ENCODE measurements around the gene TACSTD2.
"Not testable (repeated sequence)": the region's sequence is repeated elsewhere in the genome, so short reads cannot be mapped to it uniquely, and the experiment has no call there.

The TACSTD2 gene

GRCh38 chr1:58607391-58607790, 30.3 kb upstream of the TACSTD2 start:
- ChIA-PET CTCF (interaction anchor here (0.8 to 3.6 kb wide), 5 partner anchors 10 to 64 kb away, joined by 3 to 15 read pairs (median 4); no protein-coding TSS in a partner anchor), POLR2A (no interaction called here)
- DNase-seq (ENCODE audit: extremely low spot score), result no peak
- no peak for TF ChIP-seq CTCF (IDR thresholded peaks at IDR 0.05; ENCODE audit: control extremely low read depth, extremely low read depth, low read depth, missing control alignments)

GRCh38 chr1:58601921-58602320, 24.9 kb upstream of the TACSTD2 start:
- CTCF ChIA-PET; DNase-seq (ENCODE audit: extremely low spot score): not testable (repeated sequence)
- POLR2A ChIA-PET, result interaction anchor here (0.7 kb wide), 1 partner anchor 274 kb away, joined by 3 read pairs; no protein-coding TSS in a partner anchor

GRCh38 chr1:58597996-58598395, 20.9 kb upstream of the TACSTD2 start:
- POLR2A ChIA-PET, result no interaction called here
- DNase-seq (ENCODE audit: extremely low spot score), result no peak
- CTCF ChIA-PET, result interaction anchor here (1.1 to 1.7 kb wide), 2 partner anchors 14 to 54 kb away, joined by 3 to 4 read pairs; no protein-coding TSS in a partner anchor
- no peak for TF ChIP-seq CTCF (IDR thresholded peaks at IDR 0.05; ENCODE audit: control extremely low read depth, extremely low read depth, low read depth, missing control alignments)

GRCh38 chr1:58597076-58597475, 20.0 kb upstream of the TACSTD2 start:
- TF ChIP-seq CTCF (IDR thresholded peaks at IDR 0.05; ENCODE audit: control extremely low read depth, extremely low read depth, low read depth, missing control alignments), result no peak
- no peak for DNase-seq (ENCODE audit: extremely low spot score)
- ChIA-PET POLR2A (no interaction called here), CTCF (interaction anchor here (1.0 to 1.9 kb wide), 3 partner anchors 9 to 20 kb away, joined by 3 to 5 read pairs (median 4); no protein-coding TSS in a partner anchor)

GRCh38 chr1:58596631-58597052, 19.6 kb upstream of the TACSTD2 start:
- no peak for DNase-seq (ENCODE audit: extremely low spot score)
- no peak for TF ChIP-seq CTCF (IDR thresholded peaks at IDR 0.05; ENCODE audit: control extremely low read depth, extremely low read depth, low read depth, missing control alignments)
- CTCF ChIA-PET, result interaction anchor here (1.0 to 1.9 kb wide), 3 partner anchors 9 to 21 kb away, joined by 3 to 5 read pairs (median 4); no protein-coding TSS in a partner anchor
- POLR2A ChIA-PET, result no interaction called here

GRCh38 chr1:58594546-58594945, 17.5 kb upstream of the TACSTD2 start:
- ChIA-PET POLR2A (no interaction called here), CTCF (interaction anchor here (0.9 to 1.0 kb wide), 2 partner anchors 41 to 47 kb away, joined by 3 read pairs; no protein-coding TSS in a partner anchor)
- no peak for TF ChIP-seq CTCF (IDR thresholded peaks at IDR 0.05; ENCODE audit: control extremely low read depth, extremely low read depth, low read depth, missing control alignments)
- no peak for DNase-seq (ENCODE audit: extremely low spot score)

GRCh38 chr1:58592522-58593134, 15.6 kb upstream of the TACSTD2 start:
- TF ChIP-seq CTCF (IDR thresholded peaks at IDR 0.05; ENCODE audit: control extremely low read depth, extremely low read depth, low read depth, missing control alignments), result no peak

More at GRCh38 chr1:58592522-58593134, 15.6 kb upstream of the TACSTD2 start:
- DNase-seq (ENCODE audit: extremely low spot score), result no peak
- ChIA-PET CTCF (interaction anchor here (1.1 to 1.4 kb wide), 2 partner anchors 25 to 60 kb away, joined by 3 to 5 read pairs; no protein-coding TSS in a partner anchor), POLR2A (interaction anchor here (0.6 kb wide), 1 partner anchor 46 kb away, joined by 4 read pairs; the partner anchor contains the start of gene OMA1)
